ENCODE measurements around the gene ABCG4.

GRCh38 chr11:119108146-119108856 is 40.6 kb upstream of the ABCG4 start:
- TF ChIP-seq POLR2AphosphoS5 (IDR thresholded peaks at IDR 0.05; ENCODE audit: low read depth, low read length) (no peak), CTCF (IDR thresholded peaks at IDR 0.05) (no peak), TCF7L2 (IDR thresholded peaks at IDR 0.05; ENCODE audit: low read depth, low read length) (no peak), REST (IDR thresholded peaks at IDR 0.05; ENCODE audit: insufficient read depth in 1 of 2, low read depth in 2 of 2, low read length in 1 of 2) (no peak)

All from Panc1 (cell line).